Endothelial cell of umbilical vein (primary cell): ENCODE results near the gene COPS4. TPM values are rescaled to one million over a fixed set of nuclear protein-coding genes. Genes with fewer than 3 reads are reported as not detected.
A peak's percentile ranks its signal among the peaks of the same experiment; 100 is the strongest.
"Not testable (repeated sequence)": the region's sequence is repeated elsewhere in the genome, so short reads cannot be mapped to it uniquely, and the experiment has no call there.

Experiments
- BruUV-seq: library from RNA; stranded (reverse); fragments of 400-500 nt; replicated peaks from 2 replicates; lab custom pipeline; 2021; lab: Mats Ljungman, UMichigan
- CTCF ChIA-PET: fragments of 300-600, 350-600 bp; sonication (Branson Sonifier 250); formaldehyde crosslinking; loops from one replicate; lab custom pipeline; 2021; ENCODE audit warnings: antibody characterized with exemption, inconsistent platforms; lab: Charles Lee
- POLR2A ChIA-PET: fragments of 300-600, 350-600 bp; sonication (Branson Sonifier 250); formaldehyde crosslinking; loops from one replicate; lab custom pipeline; 2021; ENCODE audit warnings: antibody characterized with exemption, inconsistent platforms; lab: Charles Lee
- DNase-seq: peaks from one replicate; pipeline ENCODE4 v3.0.0-alpha.2; 2011; ENCODE audit warnings: low read depth, low spot score
- FAIRE-seq: peaks from 2 replicates; lab custom pipeline; 2011; peaks lifted over from hg19 to GRCh38; lab: Jason Lieb, UNC
- H2AFZ ChIP-seq: 2 replicates; pipeline ENCODE4 v1.6.0; 2012; ENCODE audit warnings: low read depth, low read length, control low read depth, inconsistent platforms
- H3K27ac ChIP-seq: 2 replicates; pipeline ENCODE4 v1.5.1; 2011; ENCODE audit warnings: low read depth, mild to moderate bottlenecking, control low read depth, low read length, moderate library complexity; ENCODE audit not compliant: insufficient read depth
- H3K27me3 ChIP-seq, 2 experiments: 2 replicates each; pipeline versions ENCODE4 v1.6.0 to v1.6.1; 2011; ENCODE audit warnings: low read length in 2 of 2, mixed read lengths in 1 of 2; ENCODE audit not compliant: control insufficient read depth in 2 of 2, insufficient read depth in 2 of 2
- H3K36me3 ChIP-seq, 2 experiments: 2 replicates in 1 of 2; 3 replicates in 1 of 2; pipeline ENCODE4 v1.5.1; 2011; ENCODE audit warnings: low read length in 2 of 2, mild to moderate bottlenecking in 1 of 2, moderate library complexity in 1 of 2; ENCODE audit not compliant: control insufficient read depth in 2 of 2, insufficient read depth in 2 of 2; ENCODE audit errors: extremely low read depth in 1 of 2
- H3K4me1 ChIP-seq: 3 replicates; pipeline ENCODE4 v1.5.1; 2011; ENCODE audit warnings: mild to moderate bottlenecking, low read length; ENCODE audit not compliant: control insufficient read depth, insufficient read depth; ENCODE audit errors: extremely low read depth
- H3K4me2 ChIP-seq: 2 replicates; pipeline ENCODE4 v1.6.1; 2011; ENCODE audit warnings: low read length, control low read depth, mixed read lengths; ENCODE audit not compliant: insufficient read depth
- H3K4me3 ChIP-seq, 3 experiments: fragments of 200-600 bp in 1 of 3; sonication (generic), shearing (Covaris generic) in 1 of 3; replicated peaks in 1 of 3; 2 replicates each; pipeline ENCODE4 v1.5.1; 2011 to 2016; ENCODE audit warnings: control low read depth in 3 of 3, low read length in 3 of 3, mild to moderate bottlenecking in 2 of 3, inconsistent platforms in 1 of 3, low read depth in 1 of 3, moderate library complexity in 1 of 3; ENCODE audit not compliant: insufficient read depth in 1 of 3
- H3K79me2 ChIP-seq: 2 replicates; pipeline ENCODE4 v1.6.0; 2012; ENCODE audit warnings: low read length, inconsistent platforms; ENCODE audit not compliant: control insufficient read depth, insufficient read depth
- H3K9ac ChIP-seq: replicated peaks from 2 replicates; pipeline ENCODE3; 2011; ENCODE audit warnings: low read length, control low read depth; ENCODE audit not compliant: insufficient read depth; ENCODE audit errors: extremely low read depth
- H3K9me1 ChIP-seq: replicated peaks from 3 replicates; pipeline ENCODE4 v1.6.0; 2011; ENCODE audit warnings: mild to moderate bottlenecking, low read length; ENCODE audit not compliant: control insufficient read depth, insufficient read depth; ENCODE audit errors: extremely low read depth
- H3K9me3 ChIP-seq: replicated peaks from 2 replicates; pipeline ENCODE4 v1.5.1; 2012; ENCODE audit warnings: low read length, inconsistent platforms; ENCODE audit not compliant: control insufficient read depth, insufficient read depth
- H4K20me1 ChIP-seq: replicated peaks from 2 replicates; pipeline ENCODE3; 2011; ENCODE audit warnings: mild to moderate bottlenecking, low read length; ENCODE audit not compliant: control insufficient read depth, insufficient read depth; ENCODE audit errors: extremely low read depth
- CTCF ChIP-seq, 2 donors: IDR thresholded peaks; 1 replicate in 1 of 2; 2 replicates in 1 of 2; pipeline ENCODE4 v1.5.1; 2011; ENCODE audit warnings: low read length in 2 of 2, mild to moderate bottlenecking in 2 of 2, moderate library complexity in 2 of 2, control low read depth in 1 of 2, inconsistent platforms in 1 of 2, low read depth in 1 of 2; ENCODE audit not compliant: insufficient read depth in 1 of 2; ENCODE audit errors: extremely low read depth in 1 of 2
- FOS ChIP-seq: IDR thresholded peaks from 2 replicates; pipeline ENCODE4 v1.6.1; 2011; ENCODE audit warnings: mild to moderate bottlenecking, low read length, moderate library complexity, borderline replicate concordance; ENCODE audit not compliant: insufficient read depth
- GATA2 ChIP-seq: IDR thresholded peaks from 2 replicates; pipeline ENCODE4 v1.7.0; 2011; ENCODE audit warnings: low read depth, mild to moderate bottlenecking, moderate library complexity, mixed read lengths, low read length; ENCODE audit not compliant: insufficient read length, insufficient read depth
- JUN ChIP-seq: IDR thresholded peaks from 2 replicates; pipeline ENCODE4 v1.6.1; 2011; ENCODE audit warnings: borderline replicate concordance, low read depth; ENCODE audit not compliant: insufficient read length, insufficient read depth
- MAX ChIP-seq: IDR thresholded peaks from 2 replicates; pipeline ENCODE4 v1.6.1; 2011; ENCODE audit not compliant: insufficient read depth, insufficient read length
- MYC ChIP-seq: IDR thresholded peaks from one replicate; pipeline ENCODE4 v1.6.1; 2011; ENCODE audit warnings: mild to moderate bottlenecking, low read depth, low read length
- POLR2A ChIP-seq: IDR thresholded peaks from 2 replicates; pipeline ENCODE4 v1.6.1; 2012; ENCODE audit warnings: low read depth, mild to moderate bottlenecking, control low read depth, low read length
- POLR2AphosphoS5 ChIP-seq: IDR thresholded peaks from 2 replicates; pipeline ENCODE4 v1.6.1; 2012; ENCODE audit warnings: low read depth, mild to moderate bottlenecking, control low read depth, low read length, moderate library complexity; ENCODE audit not compliant: insufficient read depth
- dilution Hi-C: fragments of 300-500 bp; cut with MboI; formaldehyde crosslinking; loops from one replicate; pipeline ENCODE4 v1.15.0; 2019; ENCODE audit warnings: low sequenced_read_pairs; ENCODE audit not compliant: extremely low pct_ligation_motif_present
- intact Hi-C: fragments of 100-400 bp; cut with micrococcal nuclease; formaldehyde crosslinking; loops from one replicate; pipeline ENCODE4 v1.10.0; 2022
- polyA plus RNA-seq, 4 experiments: library from polyadenylated mRNA; depleted of rRNA in 3 of 4; stranded (reverse) in 3 of 4; unstranded in 1 of 4; fragments of >200 nt; gene quantifications; 2 replicates each; pipeline versions ENCODE4 v1.2.1 to v1.2.3, GENCODE V29; 2011 to 2012; ENCODE audit warnings: missing spikeins in 1 of 4
- total RNA-seq: library from RNA; stranded (reverse); gene quantifications from 2 replicates; pipeline ENCODE4 v1.2.3, GENCODE V29; 2021

COPS4 gene
- total and polyA plus RNA-seq, 2 donors (not counting 3 experiments of a cell fraction or from before 2014, with no cell fraction given) = 29.8 to 53.0 TPM

- Histone ChIP-seq H3K9me3 (peaks cover 2% of the 10 kb centered on the region), H3K9ac (no peak overlapping the region), H2AFZ (no peak overlapping the region), H4K20me1 (no peaks in the 10 kb centered on the region), H3K36me3 (no peaks in the 10 kb centered on the region), H3K27me3 (no peaks in the 10 kb centered on the region), H3K9me1 (no peaks in the 10 kb centered on the region), H3K4me1 (no peaks in the 10 kb centered on the region), H3K79me2 (no peaks in the 10 kb centered on the region), H3K4me3 (no peak overlapping the region), H3K27ac (no peak overlapping the region), H3K4me2 (no peak overlapping the region)
- BruUV-seq = no TSS peak
- intact Hi-C loops (no loop called here), dilution Hi-C loops (no loop called here)
- TF ChIP-seq POLR2A (no peak), MYC (no peak), FOS (peak; percentile 60), GATA2 (no peak), MAX (no peak), JUN (no peak), CTCF (IDR thresholded peaks at IDR 0.05; ENCODE audit: extremely low read depth in 1 of 2, insufficient read depth in 1 of 2, low read depth in 1 of 2, low read length in 2 of 2) (no peak), POLR2AphosphoS5 (no peak)
- ChIA-PET POLR2A (no interaction called here), CTCF (no interaction called here)
- DNase-seq (peak; percentile 29), FAIRE-seq (peak; percentile 72)
These were observed 12.1 kb upstream of the COPS4 start for GRCh38 chr4:83022724-83023450.

- dilution Hi-C loops, DNase-seq, FAIRE-seq, BruUV-seq, H3K4me2 ChIP-seq, H3K79me2 ChIP-seq, H3K4me1 ChIP-seq, H3K4me3 ChIP-seq, intact Hi-C loops, H3K9ac ChIP-seq, H2AFZ ChIP-seq, H3K27me3 ChIP-seq, H3K9me3 ChIP-seq, H3K9me1 ChIP-seq, CTCF ChIA-PET, H3K27ac ChIP-seq, H4K20me1 ChIP-seq, H3K36me3 ChIP-seq: not testable (repeated sequence)
- POLR2A ChIA-PET = interaction anchor here (0.9 kb wide), 1 partner anchor 11 kb away, joined by 3 read pairs; the partner anchor contains the start of gene COPS4
These were observed 11.4 kb upstream of the COPS4 start for GRCh38 chr4:83023599-83023998.
